ENCODE data around the gene MDC1.

Gene MDC1

GRCh38 chr6:30686908-30687658, 30.0 kb downstream of the MDC1 start (continued):
- no peak for TF ChIP-seq HOXD13 (CRISPR knock-in tag; IDR thresholded peaks at IDR 0.05; ENCODE audit: borderline replicate concordance)
- TF ChIP-seq ZNF549 (tag by site-specific recombination; IDR thresholded peaks at IDR 0.05), result no peak
- TF ChIP-seq GFI1B (tag by site-specific recombination; IDR thresholded peaks at IDR 0.05), result no peak
- no peak for TF ChIP-seq HOXC10 (CRISPR knock-in tag; IDR thresholded peaks at IDR 0.05)

GRCh38 chr6:30686009-30686907, 30.8 kb downstream of the MDC1 start, which contains the start of gene PPP1R18:
TSS of gene PPP1R18 (minus strand) at chr6:30686645. CDS start at chr6:30686018, 627 bp downstream.
- Histone ChIP-seq H3K9me3 (ENCODE audit: control insufficient read depth, insufficient read depth, low read depth, low read length) (no peaks in the 10 kb centered on the region), H3K4me1 (ENCODE audit: control insufficient read depth, insufficient read depth, low read length) (peaks cover 30% of the 10 kb centered on the region), H3K36me3 (ENCODE audit: control insufficient read depth in 2 of 2, insufficient read depth in 1 of 2, low read length in 2 of 2) (peaks cover 0 to 8% of the 10 kb centered on the region in 2 experiments; a peak in 2 of 3 replicates), H3K4me3 (ENCODE audit: low read depth, low read length) (peak within 1 kb of the TSS; percentile 52), H3K27ac (ENCODE audit: extremely low read depth, low read depth, low read length) (peak within 1 kb of the TSS; percentile 94)
- ChIA-PET POLR2A (interaction anchor here (1.0 to 7.6 kb wide), 2 partner anchors 36 to 44 kb away, joined by 4 to 120 read pairs; partner anchors contain the start of gene TUBB), CTCF (interaction anchor here (19.6 kb wide), 1 partner anchor 40 kb away, joined by 692 read pairs; the partner anchor contains the start of genes MDC1 and TUBB)
- TF ChIP-seq SP7 (tag by site-specific recombination; IDR thresholded peaks at IDR 0.05) (no peak; the same call in 1 of the 2 replicates), ZNF2 (tag by site-specific recombination; IDR thresholded peaks at IDR 0.05) (peak; percentile 26; the same call in 1 of the 2 replicates), HOXA7 (CRISPR knock-in tag; IDR thresholded peaks at IDR 0.05; ENCODE audit: borderline replicate concordance) (no peak), ZNF76 (tag by site-specific recombination; IDR thresholded peaks at IDR 0.05; ENCODE audit: borderline replicate concordance, low read depth) (peak; percentile 91), ZNF157 (tag by site-specific recombination; IDR thresholded peaks at IDR 0.05) (0 out of 2 replicates have a peak, but pooled peaks have one; percentile 42), ZNF184 (tag by site-specific recombination; IDR thresholded peaks at IDR 0.05) (no peak), ZNF366 (tag by site-specific recombination; conservative IDR thresholded peaks at IDR 0.05) (peak; percentile 84), ZFP69B (tag by site-specific recombination; IDR thresholded peaks at IDR 0.05) (0 out of 2 replicates have a peak, but pooled peaks have one; percentile 40), ZNF335 (tag by site-specific recombination; conservative IDR thresholded peaks at IDR 0.05) (peak; percentile 60), ZBTB48 (tag by site-specific recombination; IDR thresholded peaks at IDR 0.05) (peak; percentile 35; the same call in 1 of the 2 replicates), ZNF610 (tag by site-specific recombination; IDR thresholded peaks at IDR 0.05; ENCODE audit: borderline replicate concordance) (no peak), ZFHX2 (tag by site-specific recombination; conservative IDR thresholded peaks at IDR 0.05) (peak; percentile 58), ZNF571 (tag by site-specific recombination; IDR thresholded peaks at IDR 0.05) (no peak), ZNF560 (tag by site-specific recombination; IDR thresholded peaks at IDR 0.05; ENCODE audit: borderline replicate concordance) (no peak), GLIS2 (tag by site-specific recombination; IDR thresholded peaks at IDR 0.05) (peak; percentile 52; the same call in 1 of the 2 replicates), GLI4 (tag by site-specific recombination; IDR thresholded peaks at IDR 0.05) (no peak), REPIN1 (tag by site-specific recombination; IDR thresholded peaks at IDR 0.05; ENCODE audit: low read depth) (no peak), ZNF146 (tag by site-specific recombination; IDR thresholded peaks at IDR 0.05) (0 out of 2 replicates have a peak, but pooled peaks have one; percentile 3), ZNF777 (tag by site-specific recombination; IDR thresholded peaks at IDR 0.05; ENCODE audit: borderline replicate concordance) (no peak), KLF1 (tag by site-specific recombination; IDR thresholded peaks at IDR 0.05) (peak; percentile 67), SP2 (tag by site-specific recombination; IDR thresholded peaks at IDR 0.05) (peak; percentile 4)
- TF ChIP-seq, protein P1, sequence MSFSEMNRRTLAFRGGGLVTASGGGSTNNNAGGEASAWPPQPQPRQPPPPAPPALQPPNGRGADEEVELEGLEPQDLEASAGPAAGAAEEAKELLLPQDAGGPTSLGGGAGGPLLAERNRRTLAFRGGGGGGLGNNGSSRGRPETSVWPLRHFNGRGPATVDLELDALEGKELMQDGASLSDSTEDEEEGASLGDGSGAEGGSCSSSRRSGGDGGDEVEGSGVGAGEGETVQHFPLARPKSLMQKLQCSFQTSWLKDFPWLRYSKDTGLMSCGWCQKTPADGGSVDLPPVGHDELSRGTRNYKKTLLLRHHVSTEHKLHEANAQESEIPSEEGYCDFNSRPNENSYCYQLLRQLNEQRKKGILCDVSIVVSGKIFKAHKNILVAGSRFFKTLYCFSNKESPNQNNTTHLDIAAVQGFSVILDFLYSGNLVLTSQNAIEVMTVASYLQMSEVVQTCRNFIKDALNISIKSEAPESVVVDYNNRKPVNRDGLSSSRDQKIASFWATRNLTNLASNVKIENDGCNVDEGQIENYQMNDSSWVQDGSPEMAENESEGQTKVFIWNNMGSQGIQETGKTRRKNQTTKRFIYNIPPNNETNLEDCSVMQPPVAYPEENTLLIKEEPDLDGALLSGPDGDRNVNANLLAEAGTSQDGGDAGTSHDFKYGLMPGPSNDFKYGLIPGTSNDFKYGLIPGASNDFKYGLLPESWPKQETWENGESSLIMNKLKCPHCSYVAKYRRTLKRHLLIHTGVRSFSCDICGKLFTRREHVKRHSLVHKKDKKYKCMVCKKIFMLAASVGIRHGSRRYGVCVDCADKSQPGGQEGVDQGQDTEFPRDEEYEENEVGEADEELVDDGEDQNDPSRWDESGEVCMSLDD (tag by site-specific recombination; IDR thresholded peaks at IDR 0.05), result 0 out of 2 replicates have a peak, but pooled peaks have one; percentile 13
- TF ChIP-seq, protein P2, sequence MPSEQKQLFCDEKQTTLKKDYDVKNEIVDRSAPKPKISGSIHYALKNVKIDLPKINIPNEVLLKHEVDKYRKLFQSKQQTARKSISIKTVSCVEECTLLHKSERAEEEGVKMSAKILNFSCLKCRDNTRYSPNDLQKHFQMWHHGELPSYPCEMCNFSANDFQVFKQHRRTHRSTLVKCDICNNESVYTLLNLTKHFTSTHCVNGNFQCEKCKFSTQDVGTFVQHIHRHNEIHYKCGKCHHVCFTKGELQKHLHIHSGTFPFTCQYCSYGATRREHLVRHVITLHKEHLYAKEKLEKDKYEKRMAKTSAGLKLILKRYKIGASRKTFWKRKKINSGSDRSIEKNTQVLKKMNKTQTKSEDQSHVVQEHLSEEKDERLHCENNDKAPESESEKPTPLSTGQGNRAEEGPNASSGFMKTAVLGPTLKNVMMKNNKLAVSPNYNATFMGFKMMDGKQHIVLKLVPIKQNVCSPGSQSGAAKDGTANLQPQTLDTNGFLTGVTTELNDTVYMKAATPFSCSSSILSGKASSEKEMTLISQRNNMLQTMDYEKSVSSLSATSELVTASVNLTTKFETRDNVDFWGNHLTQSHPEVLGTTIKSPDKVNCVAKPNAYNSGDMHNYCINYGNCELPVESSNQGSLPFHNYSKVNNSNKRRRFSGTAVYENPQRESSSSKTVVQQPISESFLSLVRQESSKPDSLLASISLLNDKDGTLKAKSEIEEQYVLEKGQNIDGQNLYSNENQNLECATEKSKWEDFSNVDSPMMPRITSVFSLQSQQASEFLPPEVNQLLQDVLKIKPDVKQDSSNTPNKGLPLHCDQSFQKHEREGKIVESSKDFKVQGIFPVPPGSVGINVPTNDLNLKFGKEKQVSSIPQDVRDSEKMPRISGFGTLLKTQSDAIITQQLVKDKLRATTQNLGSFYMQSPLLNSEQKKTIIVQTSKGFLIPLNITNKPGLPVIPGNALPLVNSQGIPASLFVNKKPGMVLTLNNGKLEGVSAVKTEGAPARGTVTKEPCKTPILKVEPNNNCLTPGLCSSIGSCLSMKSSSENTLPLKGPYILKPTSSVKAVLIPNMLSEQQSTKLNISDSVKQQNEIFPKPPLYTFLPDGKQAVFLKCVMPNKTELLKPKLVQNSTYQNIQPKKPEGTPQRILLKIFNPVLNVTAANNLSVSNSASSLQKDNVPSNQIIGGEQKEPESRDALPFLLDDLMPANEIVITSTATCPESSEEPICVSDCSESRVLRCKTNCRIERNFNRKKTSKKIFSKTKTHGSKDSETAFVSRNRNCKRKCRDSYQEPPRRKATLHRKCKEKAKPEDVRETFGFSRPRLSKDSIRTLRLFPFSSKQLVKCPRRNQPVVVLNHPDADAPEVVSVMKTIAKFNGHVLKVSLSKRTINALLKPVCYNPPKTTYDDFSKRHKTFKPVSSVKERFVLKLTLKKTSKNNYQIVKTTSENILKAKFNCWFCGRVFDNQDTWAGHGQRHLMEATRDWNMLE (tag by site-specific recombination; conservative IDR thresholded peaks at IDR 0.05; ENCODE audit: low read depth), result no peak
